Prostate gland (tissue), 2 donors: Measurements from ENCODE around the gene FAM193B.

Experiments
- POLR2A ChIP-seq: fragments of 450-650 bp; IDR thresholded peaks from one replicate; pipeline ENCODE4 v1.6.1; 2016; ENCODE audit warnings: antibody characterized with exemption, mild to moderate bottlenecking
- POLR2AphosphoS5 ChIP-seq: sonication (generic); formaldehyde crosslinking; IDR thresholded peaks from one replicate; pipeline ENCODE4 v1.6.1; 2017; ENCODE audit warnings: antibody characterized with exemption
- TF ChIP-seq, protein P1 (sequence below), 4 experiments: fragments of 200-600 bp in 2 of 4; fragments of 450-650 bp in 2 of 4; sonication (generic) in 2 of 4; IDR thresholded peaks; 1 replicate in 3 of 4; 2 replicates in 1 of 4; pipeline ENCODE4 v1.5.1; 2016 to 2019; ENCODE audit warnings: antibody characterized with exemption in 4 of 4, mild to moderate bottlenecking in 2 of 4, moderate library complexity in 2 of 4

DNA sequence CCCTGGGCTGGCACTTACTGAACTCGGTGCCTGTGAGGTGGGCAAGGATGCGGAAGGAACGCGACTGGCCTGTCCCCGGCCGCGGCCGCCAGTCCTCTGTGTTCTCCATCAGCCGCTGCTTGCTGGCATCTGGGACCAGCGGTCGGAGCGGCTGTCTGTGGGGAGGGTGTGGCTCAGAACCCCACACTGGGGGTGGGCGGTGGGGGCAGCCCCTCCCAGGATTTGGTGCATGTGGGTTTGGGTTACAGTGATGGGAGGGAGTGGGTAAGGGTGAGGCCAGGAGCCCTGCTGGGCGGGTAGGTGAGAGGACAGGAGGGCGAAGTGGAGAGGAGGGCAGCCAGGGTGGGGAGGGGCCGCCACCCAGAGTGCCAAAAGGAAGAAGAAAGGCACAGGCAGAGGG is 63.4 kb downstream of the FAM193B start:
- TF ChIP-seq, protein P1, sequence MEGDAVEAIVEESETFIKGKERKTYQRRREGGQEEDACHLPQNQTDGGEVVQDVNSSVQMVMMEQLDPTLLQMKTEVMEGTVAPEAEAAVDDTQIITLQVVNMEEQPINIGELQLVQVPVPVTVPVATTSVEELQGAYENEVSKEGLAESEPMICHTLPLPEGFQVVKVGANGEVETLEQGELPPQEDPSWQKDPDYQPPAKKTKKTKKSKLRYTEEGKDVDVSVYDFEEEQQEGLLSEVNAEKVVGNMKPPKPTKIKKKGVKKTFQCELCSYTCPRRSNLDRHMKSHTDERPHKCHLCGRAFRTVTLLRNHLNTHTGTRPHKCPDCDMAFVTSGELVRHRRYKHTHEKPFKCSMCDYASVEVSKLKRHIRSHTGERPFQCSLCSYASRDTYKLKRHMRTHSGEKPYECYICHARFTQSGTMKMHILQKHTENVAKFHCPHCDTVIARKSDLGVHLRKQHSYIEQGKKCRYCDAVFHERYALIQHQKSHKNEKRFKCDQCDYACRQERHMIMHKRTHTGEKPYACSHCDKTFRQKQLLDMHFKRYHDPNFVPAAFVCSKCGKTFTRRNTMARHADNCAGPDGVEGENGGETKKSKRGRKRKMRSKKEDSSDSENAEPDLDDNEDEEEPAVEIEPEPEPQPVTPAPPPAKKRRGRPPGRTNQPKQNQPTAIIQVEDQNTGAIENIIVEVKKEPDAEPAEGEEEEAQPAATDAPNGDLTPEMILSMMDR (IDR thresholded peaks at IDR 0.05) = no peak
- TF ChIP-seq POLR2AphosphoS5 (no peak), POLR2A (no peak)
